GM06990 (cell line): Measurements from ENCODE around the gene ZNF823.

Experiments used
- DNase-seq: peaks from one replicate; pipeline ENCODE4 v3.0.0-alpha.2; 2011; ENCODE audit not compliant: insufficient read length; ENCODE audit errors: extremely low read depth
- H3K27me3 ChIP-seq: replicated peaks from 2 replicates; pipeline ENCODE4 v1.6.0; 2011; ENCODE audit warnings: low read length; ENCODE audit not compliant: control insufficient read depth, insufficient read depth
- H3K36me3 ChIP-seq: 2 replicates; pipeline ENCODE4 v1.5.1; 2011; ENCODE audit warnings: low read length; ENCODE audit not compliant: control insufficient read depth, insufficient read depth
- H3K4me3 ChIP-seq: replicated peaks from 2 replicates; pipeline ENCODE4 v1.5.1; 2011; ENCODE audit warnings: low read depth, mild to moderate bottlenecking, control low read depth, low read length
- TF ChIP-seq, protein P1 (sequence below): IDR thresholded peaks from 2 replicates; pipeline ENCODE4 v1.5.1; 2011; ENCODE audit warnings: low read length, control low read depth, mild to moderate bottlenecking, inconsistent platforms; ENCODE audit not compliant: insufficient read depth, poor library complexity, severe bottlenecking

The ZNF823 gene

DNA sequence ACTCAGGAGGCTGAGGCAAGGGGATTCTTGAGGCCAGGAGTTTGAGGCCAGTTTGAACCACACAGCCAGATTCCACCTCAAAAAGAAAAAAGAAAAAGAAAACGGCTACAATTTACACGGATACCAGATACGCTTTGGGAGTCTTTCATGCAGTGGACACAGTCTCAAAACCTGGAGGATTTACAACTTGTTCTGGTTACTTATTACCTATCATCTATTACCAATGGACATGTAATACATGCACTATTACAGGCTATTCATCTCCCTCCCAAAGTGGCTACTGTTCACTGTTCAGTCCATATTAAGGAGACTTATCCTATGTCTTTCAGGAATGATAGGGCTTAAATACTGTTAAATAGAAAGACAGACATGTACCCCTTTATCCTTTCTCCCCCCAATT, 33.3 kb downstream of the ZNF823 start:
- TF ChIP-seq, protein P1, sequence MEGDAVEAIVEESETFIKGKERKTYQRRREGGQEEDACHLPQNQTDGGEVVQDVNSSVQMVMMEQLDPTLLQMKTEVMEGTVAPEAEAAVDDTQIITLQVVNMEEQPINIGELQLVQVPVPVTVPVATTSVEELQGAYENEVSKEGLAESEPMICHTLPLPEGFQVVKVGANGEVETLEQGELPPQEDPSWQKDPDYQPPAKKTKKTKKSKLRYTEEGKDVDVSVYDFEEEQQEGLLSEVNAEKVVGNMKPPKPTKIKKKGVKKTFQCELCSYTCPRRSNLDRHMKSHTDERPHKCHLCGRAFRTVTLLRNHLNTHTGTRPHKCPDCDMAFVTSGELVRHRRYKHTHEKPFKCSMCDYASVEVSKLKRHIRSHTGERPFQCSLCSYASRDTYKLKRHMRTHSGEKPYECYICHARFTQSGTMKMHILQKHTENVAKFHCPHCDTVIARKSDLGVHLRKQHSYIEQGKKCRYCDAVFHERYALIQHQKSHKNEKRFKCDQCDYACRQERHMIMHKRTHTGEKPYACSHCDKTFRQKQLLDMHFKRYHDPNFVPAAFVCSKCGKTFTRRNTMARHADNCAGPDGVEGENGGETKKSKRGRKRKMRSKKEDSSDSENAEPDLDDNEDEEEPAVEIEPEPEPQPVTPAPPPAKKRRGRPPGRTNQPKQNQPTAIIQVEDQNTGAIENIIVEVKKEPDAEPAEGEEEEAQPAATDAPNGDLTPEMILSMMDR = no peak

DNA sequence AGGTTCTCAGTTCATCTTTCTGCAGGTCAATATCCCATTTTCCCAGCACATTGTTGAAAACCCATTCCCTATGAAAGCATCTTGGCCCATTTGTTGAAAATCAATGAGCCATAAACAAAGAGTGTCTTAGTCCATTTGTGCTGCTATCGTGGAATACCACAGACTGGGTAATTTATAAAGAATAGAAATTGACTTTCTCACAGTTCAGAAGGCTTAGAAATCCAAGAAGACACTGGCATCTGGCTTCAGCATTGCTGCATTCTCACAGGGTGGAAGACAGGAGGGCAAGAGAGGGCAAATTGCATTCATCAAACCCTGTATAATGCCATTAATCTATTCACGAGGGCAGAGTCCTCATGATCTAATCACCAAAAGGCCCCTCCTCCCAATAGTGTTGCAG, 34.1 kb downstream of the ZNF823 start:
- Histone ChIP-seq H3K27me3 (no peaks in the 10 kb centered on the region), H3K36me3 (no peaks in the 10 kb centered on the region), H3K4me3 (no peak overlapping the region)
- TF ChIP-seq, protein P1 = no peak
- DNase-seq = no peak

More for the DNA sequence above, 33.3 kb downstream of the ZNF823 start:
- H3K36me3 ChIP-seq = no peaks in the 10 kb centered on the region
- no peaks in the 10 kb centered on the region for H3K27me3 ChIP-seq
- no peak overlapping the region for H3K4me3 ChIP-seq
- DNase-seq = no peak

DNA sequence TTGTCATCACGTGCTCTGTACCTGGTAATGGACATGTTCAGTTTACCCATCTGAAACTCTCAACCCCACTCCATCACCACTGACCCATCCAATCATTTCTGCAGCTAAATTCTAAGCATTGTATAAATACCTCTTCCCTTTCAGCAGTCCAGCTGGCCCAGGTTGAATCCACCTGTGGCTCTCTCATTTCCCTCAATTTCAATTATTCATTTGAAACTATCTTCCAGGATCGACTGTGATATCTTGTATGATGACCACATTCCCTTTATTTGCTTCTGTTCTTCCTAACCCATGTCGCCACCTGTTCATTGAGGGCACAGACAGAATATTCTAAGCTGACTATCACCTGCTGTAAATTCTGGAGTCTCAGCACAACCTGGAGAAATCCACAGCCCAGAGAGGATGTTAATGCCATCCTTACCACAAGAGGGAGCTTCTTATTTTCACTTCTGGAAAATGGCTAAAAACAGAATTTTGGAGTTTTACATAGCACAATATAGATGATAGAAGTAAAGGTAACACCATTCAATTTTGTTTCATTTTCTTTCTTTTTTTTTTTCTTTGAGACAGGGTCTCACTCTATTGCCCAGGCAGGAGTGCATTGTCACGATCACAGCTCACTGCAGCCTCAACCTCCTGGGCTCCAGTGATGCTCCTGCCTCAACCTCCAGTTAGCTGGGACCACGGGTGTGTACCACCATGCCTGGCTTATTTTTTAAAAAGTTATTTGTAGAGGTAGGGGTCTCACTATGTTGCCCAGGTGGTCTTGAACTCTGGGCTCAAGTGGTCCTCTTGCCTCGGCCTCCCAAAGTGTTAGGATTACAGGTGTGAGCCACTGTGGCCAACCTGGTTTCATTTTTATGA, 38.6 kb downstream of the ZNF823 start:
- Histone ChIP-seq H3K4me3 (no peak overlapping the region), H3K27me3 (no peaks in the 10 kb centered on the region), H3K36me3 (no peaks in the 10 kb centered on the region)
- no peak for DNase-seq
- TF ChIP-seq, protein P1 = peak; percentile 52

DNA sequence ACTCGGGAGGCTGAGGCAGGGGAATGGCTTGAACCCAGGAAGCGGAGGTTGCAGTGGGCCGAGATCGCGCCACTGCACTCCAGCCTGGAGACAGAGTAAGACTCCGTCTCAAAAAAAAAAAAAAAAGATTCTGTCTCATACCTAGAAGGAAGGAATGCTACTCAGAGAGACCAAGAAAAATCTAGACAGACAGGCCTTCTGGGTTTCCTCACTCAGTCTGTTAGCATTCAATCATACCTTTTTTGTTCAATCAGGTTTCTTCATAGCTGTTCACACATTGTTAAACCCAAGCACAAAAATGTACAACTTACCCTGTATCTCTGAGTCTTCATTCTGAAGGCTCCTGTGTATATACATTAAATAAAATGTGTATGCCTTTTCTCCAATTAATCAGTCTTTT, 40.5 kb downstream of the ZNF823 start:
- Histone ChIP-seq H3K36me3 (no peaks in the 10 kb centered on the region), H3K27me3 (no peaks in the 10 kb centered on the region), H3K4me3 (no peak overlapping the region)
- TF ChIP-seq, protein P1 = no peak
- DNase-seq = no peak

DNA sequence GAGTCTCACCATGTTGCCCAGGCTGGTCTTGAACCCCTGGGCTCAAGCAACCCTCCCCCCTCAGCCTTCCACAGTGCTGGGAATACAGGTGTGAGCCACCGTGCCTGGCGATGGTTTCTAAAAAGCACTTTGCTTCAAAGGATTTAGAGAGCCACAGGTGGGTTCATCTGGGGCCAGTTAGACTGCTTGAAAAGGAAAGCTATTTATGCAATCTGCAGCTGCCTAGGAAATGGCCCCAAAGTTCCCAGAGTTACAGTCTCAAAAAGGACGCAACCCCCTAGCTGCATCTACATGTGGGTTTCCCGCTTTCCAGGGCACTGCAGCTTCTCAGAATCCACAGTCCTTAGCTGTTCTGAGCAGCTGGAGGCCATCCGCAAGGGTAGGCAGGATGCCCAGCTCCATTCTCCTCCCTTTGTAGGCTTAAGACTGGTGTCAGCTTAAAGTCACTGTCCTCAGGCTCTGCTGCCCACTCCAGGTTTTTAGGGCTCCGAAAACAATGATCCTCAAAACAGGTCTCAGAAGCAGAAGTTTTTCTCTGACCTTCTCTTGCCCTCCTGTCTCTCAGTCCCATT, 41.4 kb downstream of the ZNF823 start:
- no peaks in the 10 kb centered on the region for H3K36me3 ChIP-seq
- no peaks in the 10 kb centered on the region for H3K27me3 ChIP-seq
- TF ChIP-seq, protein P1 = no peak
- H3K4me3 ChIP-seq = no peak overlapping the region
- no peak for DNase-seq
